GM12892 (cell line): ENCODE measurements around the gene KCNK3. TPM values are rescaled to one million over a fixed set of nuclear protein-coding genes. Genes with fewer than 3 reads are reported as not detected.

Source experiments
- DNase-seq: peaks from one replicate; pipeline ENCODE4 v3.0.0; 2011; ENCODE audit not compliant: insufficient read length
- FAIRE-seq: peaks from 2 replicates; lab custom pipeline; 2011; peaks lifted over from hg19 to GRCh38; lab: Jason Lieb, UNC
- POLR2A ChIP-seq: IDR thresholded peaks from 2 replicates; pipeline ENCODE4 v1.6.1; 2011; ENCODE audit warnings: low read depth, low read length, control low read depth
- POLR2AphosphoS5 ChIP-seq: IDR thresholded peaks from 2 replicates; pipeline ENCODE4 v1.6.1; 2011; ENCODE audit warnings: low read depth, low read length, control low read depth
- TAF1 ChIP-seq: IDR thresholded peaks from 2 replicates; pipeline ENCODE4 v1.6.1; 2011; ENCODE audit warnings: low read depth, mild to moderate bottlenecking, control low read depth, low read length, borderline replicate concordance
- polyA plus RNA-seq: library from polyadenylated mRNA; unstranded; fragments of >200 nt; gene quantifications from one replicate; pipeline ENCODE4 v1.2.1, GENCODE V29; 2012; ENCODE audit warnings: missing spikeins, inconsistent platforms; ENCODE audit not compliant: missing spikeins

Gene KCNK3
- not detected for polyA plus RNA-seq

GRCh38 chr2:26692279-26692896 is at the start of gene KCNK3:
Gene KCNK3, plus strand, starts transcription at chr2:26692722. Its CDS starts 154 bp downstream, at chr2:26692876.
- FAIRE-seq (no peak), DNase-seq (no peak)
- TF ChIP-seq POLR2AphosphoS5 (no peak), TAF1 (no peak), POLR2A (no peak)

- no peak for DNase-seq
- no peak for FAIRE-seq
- TF ChIP-seq TAF1 (no peak), POLR2A (no peak), POLR2AphosphoS5 (no peak)
These were observed 48.2 kb upstream of the KCNK3 start for GRCh38 chr2:26644188-26644835.

- no peak for FAIRE-seq
- TF ChIP-seq TAF1 (no peak), POLR2A (no peak), POLR2AphosphoS5 (no peak)
- DNase-seq: no peak
These were observed 46.8 kb upstream of the KCNK3 start for GRCh38 chr2:26645762-26646161.

- FAIRE-seq (no peak), DNase-seq (no peak)
- no peak for TF ChIP-seq TAF1
- TF ChIP-seq POLR2AphosphoS5: no peak
- TF ChIP-seq POLR2A: no peak
These were observed 45.4 kb upstream of the KCNK3 start for GRCh38 chr2:26646986-26647672.

- DNase-seq (no peak), FAIRE-seq (no peak)
- TF ChIP-seq POLR2A: no peak
- no peak for TF ChIP-seq POLR2AphosphoS5
- TF ChIP-seq TAF1: no peak
These were observed 44.5 kb upstream of the KCNK3 start for GRCh38 chr2:26647981-26648380.

GRCh38 chr2:26648516-26648915 is 44.0 kb upstream of the KCNK3 start:
- DNase-seq (no peak), FAIRE-seq (no peak)
- TF ChIP-seq POLR2AphosphoS5: no peak
- TF ChIP-seq TAF1: no peak
- TF ChIP-seq POLR2A: no peak

- no peak for TF ChIP-seq TAF1
- DNase-seq (no peak), FAIRE-seq (no peak)
These were observed 43.2 kb upstream of the KCNK3 start for GRCh38 chr2:26649322-26649721.

GRCh38 chr2:26649992-26650712 is 42.4 kb upstream of the KCNK3 start:
- no peak for DNase-seq
- TF ChIP-seq POLR2AphosphoS5 (no peak), TAF1 (no peak), POLR2A (no peak)
- FAIRE-seq: no peak

- TF ChIP-seq POLR2A: no peak
- no peak for TF ChIP-seq TAF1
- TF ChIP-seq POLR2AphosphoS5: no peak
- DNase-seq (no peak), FAIRE-seq (no peak)
These were observed 41.6 kb upstream of the KCNK3 start for GRCh38 chr2:26650713-26651469.

GRCh38 chr2:26651470-26651771 is 41.1 kb upstream of the KCNK3 start:
- FAIRE-seq (no peak), DNase-seq (no peak)

GRCh38 chr2:26651799-26652198 is 40.7 kb upstream of the KCNK3 start:
- no peak for TF ChIP-seq TAF1
- TF ChIP-seq POLR2A: no peak
- TF ChIP-seq POLR2AphosphoS5: no peak
- no peak for FAIRE-seq

More at GRCh38 chr2:26651470-26651771, 41.1 kb upstream of the KCNK3 start:
- TF ChIP-seq POLR2A (no peak), TAF1 (no peak), POLR2AphosphoS5 (no peak)

More at GRCh38 chr2:26651799-26652198, 40.7 kb upstream of the KCNK3 start:
- DNase-seq: no peak
